Cardiac muscle cell (in vitro differentiated cells and primary cell): ENCODE measurements around the gene ADAMTS4. TPM values are rescaled to one million over a fixed set of nuclear protein-coding genes. Genes with fewer than 3 reads are reported as not detected.

Experiments
- DNase-seq, 2 donors: peaks; one replicate each; pipeline versions ENCODE4 v3.0.0 to v3.0.0-alpha.2; 2010 to 2017; ENCODE audit warnings: low read depth in 1 of 2, low spot score in 1 of 2
- H3K27ac ChIP-seq: fragments of 200-600 bp; sonication (generic); 2 replicates; pipeline ENCODE4 v1.5.1; 2016
- H3K27me3 ChIP-seq: fragments of 200-600 bp; sonication (generic); 2 replicates; pipeline ENCODE4 v1.6.0; 2016; ENCODE audit warnings: control low read depth
- H3K36me3 ChIP-seq: fragments of 200-600 bp; sonication (generic); 2 replicates; pipeline ENCODE4 v1.5.1; 2016; ENCODE audit warnings: control low read depth
- H3K4me1 ChIP-seq: fragments of 200-600 bp; sonication (generic); 2 replicates; pipeline ENCODE4 v1.8.1; 2017; ENCODE audit warnings: low read depth, mild to moderate bottlenecking, mixed run types
- H3K4me3 ChIP-seq: fragments of 200-600 bp; sonication (generic); 2 replicates; pipeline ENCODE4 v1.5.1; 2016; ENCODE audit warnings: mild to moderate bottlenecking
- H3K9me3 ChIP-seq: fragments of 200-600 bp; sonication (generic); 2 replicates; pipeline ENCODE4 v1.5.1; 2017; ENCODE audit warnings: low read depth, mild to moderate bottlenecking, control low read depth
- CTCF ChIP-seq: IDR thresholded peaks from 2 replicates; pipeline ENCODE4 v1.5.1; 2012; ENCODE audit warnings: low read depth, mild to moderate bottlenecking, low read length
- polyA plus RNA-seq: library from polyadenylated mRNA; unstranded; fragments of >200 nt; fragmentation: Nextera tagmentation; extraction: Ambion mirVana; gene quantifications from 2 replicates; pipeline ENCODE4 v1.2.1, GENCODE V29; 2016
- total RNA-seq: library from RNA; depleted of rRNA; stranded (reverse); fragments of >200 nt; gene quantifications from 2 replicates; pipeline ENCODE4 v1.2.3, GENCODE V29; 2016

The ADAMTS4 gene
- total and polyA plus RNA-seq, 2 experiments from 2014 or later = 1.9 to 4.0 TPM

GRCh38 chr1:161177112-161177935 is 21.5 kb downstream of the ADAMTS4 start, which contains the start of gene B4GALT3:
Gene B4GALT3 (minus strand): TSS chr1:161177507. CDS start chr1:161176060, 1,447 bp downstream.
- peak within 1 kb of the TSS; percentile 44 for H3K27ac ChIP-seq
- no peak for TF ChIP-seq CTCF

DNA sequence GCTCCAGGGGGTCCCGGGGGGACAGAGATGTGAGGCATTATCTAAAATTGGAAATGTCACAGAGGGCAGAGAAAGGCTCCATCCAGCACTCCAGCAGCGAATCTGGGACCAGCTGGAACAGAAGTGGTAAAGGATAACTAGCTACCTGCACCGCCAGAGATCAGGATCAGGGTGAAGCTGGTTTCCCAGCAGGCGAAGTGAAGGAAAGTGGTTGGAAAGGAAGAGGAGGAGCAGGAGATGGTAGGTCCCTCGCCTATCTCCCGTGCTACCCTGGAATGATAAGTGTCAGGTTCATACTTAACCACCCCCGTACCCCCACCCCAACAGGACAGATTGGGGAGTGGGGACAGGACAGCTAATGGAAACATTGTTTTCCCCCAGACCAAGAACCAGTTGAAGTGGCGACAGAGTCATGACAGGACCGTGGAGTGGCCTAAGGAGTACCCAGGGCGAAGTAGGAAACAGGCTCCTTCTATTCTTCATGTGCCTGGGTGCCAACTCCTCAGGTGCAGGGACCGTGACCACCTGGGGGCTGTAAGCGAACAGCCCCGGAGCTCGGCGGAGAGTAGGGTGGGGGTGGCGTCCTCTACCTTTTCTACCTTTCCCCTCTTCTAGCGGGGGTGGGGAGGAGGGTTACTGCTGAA is 22.3 kb downstream of the ADAMTS4 start:
- TF ChIP-seq CTCF = no peak
- no peaks in the 10 kb centered on the region for H3K9me3 ChIP-seq
- H3K4me3 ChIP-seq = peak overlapping the region; percentile 61
- H3K36me3 ChIP-seq = peaks cover 23% of the 10 kb centered on the region
- no peaks in the 10 kb centered on the region for H3K27me3 ChIP-seq
- H3K4me1 ChIP-seq = no peaks in the 10 kb centered on the region
- H3K27ac ChIP-seq = peak overlapping the region; percentile 44
- no peak for DNase-seq

More at GRCh38 chr1:161177112-161177935, 21.5 kb downstream of the ADAMTS4 start, which contains the start of gene B4GALT3:
- Histone ChIP-seq H3K36me3 (peaks cover 21% of the 10 kb centered on the region), H3K27me3 (no peaks in the 10 kb centered on the region), H3K4me3 (peak within 1 kb of the TSS; percentile 61), H3K4me1 (no peaks in the 10 kb centered on the region), H3K9me3 (no peaks in the 10 kb centered on the region)
- DNase-seq = peak; percentile 84 to 92

- peaks cover 29% of the 10 kb centered on the region for H3K36me3 ChIP-seq
- no peak for DNase-seq
- no peak for TF ChIP-seq CTCF
- no peaks in the 10 kb centered on the region for H3K9me3 ChIP-seq
- no peaks in the 10 kb centered on the region for H3K4me1 ChIP-seq
- H3K4me3 ChIP-seq = no peak overlapping the region
- no peak overlapping the region for H3K27ac ChIP-seq
- no peaks in the 10 kb centered on the region for H3K27me3 ChIP-seq
These were observed 22.9 kb downstream of the ADAMTS4 start for GRCh38 chr1:161175771-161176453.

- Histone ChIP-seq H3K36me3 (peaks cover 37% of the 10 kb centered on the region), H3K27ac (no peak overlapping the region), H3K4me1 (no peaks in the 10 kb centered on the region), H3K9me3 (no peaks in the 10 kb centered on the region), H3K27me3 (no peaks in the 10 kb centered on the region), H3K4me3 (no peak overlapping the region)
- DNase-seq = no peak
- no peak for TF ChIP-seq CTCF
These were observed 23.9 kb downstream of the ADAMTS4 start for GRCh38 chr1:161174911-161175310.

- TF ChIP-seq CTCF = no peak
- H3K27ac ChIP-seq = no peak overlapping the region
- peaks cover 37% of the 10 kb centered on the region for H3K36me3 ChIP-seq
- no peaks in the 10 kb centered on the region for H3K27me3 ChIP-seq
- no peak for DNase-seq
- H3K4me3 ChIP-seq = no peak overlapping the region
- H3K4me1 ChIP-seq = no peaks in the 10 kb centered on the region
- H3K9me3 ChIP-seq = no peaks in the 10 kb centered on the region
These were observed 25.1 kb downstream of the ADAMTS4 start for GRCh38 chr1:161173711-161174110.
